ENCODE results near the gene FGF6.

- no peak for TF ChIP-seq CTCF (conservative IDR thresholded peaks at IDR 0.05 in 1 of 2, IDR thresholded peaks at IDR 0.05 in 1 of 2; ENCODE audit: extremely low read depth in 1 of 2, insufficient read depth in 1 of 2, low read depth in 1 of 2, low read length in 2 of 2)
- TF ChIP-seq EZH2 (IDR thresholded peaks at IDR 0.05; ENCODE audit: borderline replicate concordance, low read length) = no peak
Measured at GRCh38 chr12:4435537-4435936, 10.1 kb downstream of the FGF6 start.

All from mammary epithelial cell (primary cell).